ENCODE measurements around the gene KRT14.

KRT14 gene

DNA sequence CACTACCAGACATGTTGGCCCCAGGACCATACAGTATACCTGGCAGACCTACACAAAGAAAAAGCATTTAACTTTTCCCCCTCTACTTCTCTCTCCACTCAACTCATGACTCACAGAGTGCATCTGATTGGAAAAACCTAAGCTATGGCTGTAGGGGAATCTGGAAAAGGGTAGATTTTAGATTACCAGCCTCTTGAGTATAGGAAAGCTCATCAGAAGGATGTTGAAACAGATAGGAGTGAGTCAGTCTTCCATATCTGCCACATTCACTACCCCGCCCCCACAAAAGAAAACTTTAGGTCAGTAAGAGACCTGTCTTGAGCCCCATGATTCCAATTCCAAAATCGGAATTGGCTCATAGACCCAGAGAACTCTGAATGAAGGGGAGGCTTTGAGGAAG is 27.1 kb downstream of the KRT14 start:
- TF ChIP-seq, protein P1, sequence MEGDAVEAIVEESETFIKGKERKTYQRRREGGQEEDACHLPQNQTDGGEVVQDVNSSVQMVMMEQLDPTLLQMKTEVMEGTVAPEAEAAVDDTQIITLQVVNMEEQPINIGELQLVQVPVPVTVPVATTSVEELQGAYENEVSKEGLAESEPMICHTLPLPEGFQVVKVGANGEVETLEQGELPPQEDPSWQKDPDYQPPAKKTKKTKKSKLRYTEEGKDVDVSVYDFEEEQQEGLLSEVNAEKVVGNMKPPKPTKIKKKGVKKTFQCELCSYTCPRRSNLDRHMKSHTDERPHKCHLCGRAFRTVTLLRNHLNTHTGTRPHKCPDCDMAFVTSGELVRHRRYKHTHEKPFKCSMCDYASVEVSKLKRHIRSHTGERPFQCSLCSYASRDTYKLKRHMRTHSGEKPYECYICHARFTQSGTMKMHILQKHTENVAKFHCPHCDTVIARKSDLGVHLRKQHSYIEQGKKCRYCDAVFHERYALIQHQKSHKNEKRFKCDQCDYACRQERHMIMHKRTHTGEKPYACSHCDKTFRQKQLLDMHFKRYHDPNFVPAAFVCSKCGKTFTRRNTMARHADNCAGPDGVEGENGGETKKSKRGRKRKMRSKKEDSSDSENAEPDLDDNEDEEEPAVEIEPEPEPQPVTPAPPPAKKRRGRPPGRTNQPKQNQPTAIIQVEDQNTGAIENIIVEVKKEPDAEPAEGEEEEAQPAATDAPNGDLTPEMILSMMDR (IDR thresholded peaks at IDR 0.05; ENCODE audit: low read depth, low read length): no peak
- H3K4me3 ChIP-seq (ENCODE audit: low read depth, low read length): no peak overlapping the region
- H3K27me3 ChIP-seq: no peaks in the 10 kb centered on the region
- no peaks in the 10 kb centered on the region for H3K9me3 ChIP-seq
- no peak for DNase-seq
- no peaks in the 10 kb centered on the region for H3K36me3 ChIP-seq
- H3K4me1 ChIP-seq: 0 out of 2 replicates have a peak, but pooled peaks cover 5% of the 10 kb centered on the region

DNA sequence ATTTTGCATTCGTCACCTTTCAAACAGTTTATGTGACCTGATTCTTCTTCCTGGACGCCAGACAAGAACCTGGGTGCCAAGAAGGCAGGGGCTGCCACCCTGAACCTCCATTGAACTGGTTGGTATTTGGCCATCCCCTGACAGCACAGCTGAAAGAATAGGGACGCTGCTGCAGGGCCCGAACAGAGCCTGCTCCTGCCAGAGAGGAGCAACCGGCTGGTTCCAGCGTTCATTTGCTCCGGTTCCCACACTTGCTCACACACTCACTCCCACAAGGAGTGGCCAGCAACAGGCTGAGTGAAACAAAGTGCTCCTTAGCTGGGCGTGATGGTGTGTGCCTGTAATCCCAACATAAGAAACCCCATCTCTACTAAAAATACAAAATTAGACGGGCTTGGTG is 29.8 kb downstream of the KRT14 start:
- H3K27me3 ChIP-seq: no peaks in the 10 kb centered on the region
- TF ChIP-seq, protein P1 (IDR thresholded peaks at IDR 0.05; ENCODE audit: low read depth, low read length): no peak

DNA sequence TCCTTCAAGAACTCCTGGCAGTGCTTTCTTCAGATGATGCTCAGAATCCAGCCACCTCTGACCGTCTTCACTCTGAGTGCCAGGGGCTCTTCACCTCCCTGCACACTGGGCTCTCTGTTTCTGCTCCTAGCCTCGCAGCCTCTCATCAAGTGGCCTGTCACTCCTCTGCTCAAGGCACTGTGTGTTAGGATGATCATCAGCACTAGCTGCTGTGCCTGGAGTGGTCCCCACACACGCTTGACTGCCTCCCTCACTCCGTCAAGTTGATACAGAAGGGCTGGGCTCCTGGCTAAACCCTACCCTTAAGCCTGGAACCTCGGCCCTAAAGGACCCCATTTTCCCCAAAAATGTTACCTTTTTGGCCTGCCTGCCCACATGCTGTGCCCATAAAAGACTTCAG is 30.4 kb downstream of the KRT14 start:
- TF ChIP-seq, protein P1 (IDR thresholded peaks at IDR 0.05; ENCODE audit: low read depth, low read length): no peak
- Histone ChIP-seq H3K27me3 (no peaks in the 10 kb centered on the region), H3K9me3 (no peaks in the 10 kb centered on the region), H3K4me3 (ENCODE audit: low read depth, low read length) (no peak overlapping the region), H3K36me3 (no peaks in the 10 kb centered on the region), H3K4me1 (0 out of 2 replicates have a peak, but pooled peaks cover 5% of the 10 kb centered on the region)
- DNase-seq: no peak

More for the DNA sequence above, 29.8 kb downstream of the KRT14 start:
- Histone ChIP-seq H3K36me3 (no peaks in the 10 kb centered on the region), H3K9me3 (no peaks in the 10 kb centered on the region), H3K4me3 (ENCODE audit: low read depth, low read length) (no peak overlapping the region), H3K4me1 (0 out of 2 replicates have a peak, but pooled peaks cover 5% of the 10 kb centered on the region)
- no peak for DNase-seq

DNA sequence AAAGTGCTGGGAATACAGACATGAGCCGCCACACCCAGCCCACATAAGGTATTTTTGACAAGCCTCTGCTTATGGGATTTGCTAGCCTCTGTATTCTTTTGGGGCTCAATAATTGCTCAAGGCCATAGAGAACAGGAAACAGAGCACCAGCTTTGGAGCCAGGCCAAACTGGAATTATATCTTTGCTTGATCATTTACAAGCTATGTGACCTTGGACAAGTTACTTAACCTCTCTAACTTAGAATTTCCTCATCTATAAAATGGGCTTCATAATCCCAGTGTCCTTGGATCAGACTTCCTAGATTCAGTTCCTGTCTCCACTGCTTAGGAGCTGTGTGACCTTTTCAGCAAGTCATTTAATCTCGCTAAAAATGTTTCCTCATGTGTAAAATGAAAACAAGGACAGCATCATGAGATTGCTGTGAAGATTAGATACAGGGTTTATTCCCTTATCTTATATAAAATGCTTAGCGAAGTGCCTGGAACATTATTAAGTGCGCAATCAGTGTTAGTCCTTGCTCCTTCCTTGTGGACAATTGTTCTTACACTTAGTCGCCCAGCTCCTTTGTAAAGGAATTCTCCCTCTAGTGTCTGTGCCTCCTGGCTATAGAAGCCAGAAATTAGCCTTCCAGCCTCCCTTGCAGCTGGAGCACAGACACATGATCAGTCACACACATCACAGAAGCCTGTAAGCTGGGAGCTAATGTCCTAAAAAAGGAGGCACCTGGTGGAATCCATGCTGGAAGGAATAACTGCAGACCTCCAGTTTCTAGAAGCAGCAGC is 31.4 kb downstream of the KRT14 start:
- Histone ChIP-seq H3K4me3 (ENCODE audit: low read depth, low read length) (no peak overlapping the region), H3K36me3 (no peaks in the 10 kb centered on the region), H3K27me3 (no peaks in the 10 kb centered on the region), H3K9me3 (no peaks in the 10 kb centered on the region), H3K4me1 (0 out of 2 replicates have a peak, but pooled peaks cover 5% of the 10 kb centered on the region)
- TF ChIP-seq, protein P1 (IDR thresholded peaks at IDR 0.05; ENCODE audit: low read depth, low read length): no peak
- no peak for DNase-seq

DNA sequence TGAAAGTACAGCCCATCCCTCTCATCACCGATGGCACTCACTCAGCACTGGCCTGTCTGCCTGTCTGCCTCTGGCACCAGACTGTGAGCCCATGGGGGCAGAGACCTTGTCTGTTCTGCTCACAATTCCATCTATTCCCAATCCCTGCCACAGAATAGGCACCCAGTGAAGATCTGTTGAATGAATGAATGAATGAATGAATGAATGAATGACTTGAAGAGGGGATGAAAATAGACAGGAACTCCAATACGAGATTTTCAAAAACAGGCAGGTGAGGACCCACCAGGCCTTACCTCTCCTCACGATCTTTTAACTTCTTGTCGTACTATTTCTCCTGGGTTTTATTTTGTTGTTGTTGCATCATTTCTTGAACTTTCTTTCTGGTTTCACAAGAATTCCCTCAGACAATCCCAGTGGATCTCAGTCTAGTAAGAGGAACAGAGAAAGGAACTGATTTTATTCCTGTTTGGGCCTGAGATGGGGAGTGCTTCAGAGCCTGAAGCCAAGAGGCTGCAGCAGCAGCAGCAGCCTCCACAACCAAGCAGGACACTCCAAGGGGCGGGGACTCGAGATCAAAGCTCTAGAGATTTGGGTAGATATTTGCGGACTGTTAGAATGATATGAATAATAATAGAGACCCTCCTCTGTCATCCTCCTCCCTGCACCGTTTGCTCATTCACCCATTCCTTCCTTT is 32.6 kb downstream of the KRT14 start:
- no peaks in the 10 kb centered on the region for H3K9me3 ChIP-seq
- no peaks in the 10 kb centered on the region for H3K36me3 ChIP-seq
- DNase-seq: no peak
- H3K4me3 ChIP-seq (ENCODE audit: low read depth, low read length): no peak overlapping the region
- TF ChIP-seq, protein P1 (IDR thresholded peaks at IDR 0.05; ENCODE audit: low read depth, low read length): no peak
- no peaks in the 10 kb centered on the region for H3K27me3 ChIP-seq
- H3K4me1 ChIP-seq: no peaks in the 10 kb centered on the region; the same call in 1 of the 2 replicates

DNA sequence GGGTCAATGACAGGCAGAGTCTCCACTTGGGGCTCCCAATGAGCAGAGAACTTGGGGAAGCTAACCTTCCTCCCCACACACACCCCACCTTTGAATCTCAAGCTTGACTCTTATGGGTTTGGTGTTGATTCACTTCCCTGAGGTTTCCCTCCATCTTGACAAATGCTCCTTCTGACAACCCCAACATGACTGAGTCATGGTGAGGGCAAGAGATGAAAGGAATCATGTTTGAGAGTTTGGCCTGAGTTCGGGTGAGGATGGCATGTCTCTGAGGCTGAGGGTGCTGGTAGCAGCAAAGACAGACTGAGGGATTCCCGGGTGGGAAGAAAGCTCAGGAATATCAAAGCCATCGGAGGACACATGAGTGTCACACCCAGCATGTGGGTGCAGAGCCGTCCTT is 33.5 kb downstream of the KRT14 start:
- H3K4me1 ChIP-seq: peaks cover 10% of the 10 kb centered on the region
- no peaks in the 10 kb centered on the region for H3K9me3 ChIP-seq
- no peak overlapping the region for H3K4me3 ChIP-seq (ENCODE audit: low read depth, low read length)
- TF ChIP-seq, protein P1 (IDR thresholded peaks at IDR 0.05; ENCODE audit: low read depth, low read length): no peak
- no peaks in the 10 kb centered on the region for H3K27me3 ChIP-seq
- H3K36me3 ChIP-seq: no peaks in the 10 kb centered on the region
- no peak for DNase-seq

Data from BE2C (cell line).